Measurements from ENCODE around the gene CPNE6. TPM values are rescaled to one million over a fixed set of nuclear protein-coding genes. Genes with fewer than 3 reads are reported as not detected.
A peak's percentile ranks its signal among the peaks of the same experiment; 100 is the strongest.

CPNE6 gene
- total and polyA plus RNA-seq, 2 of the 13 experiments (the other 11 are each of a cell fraction or from before 2014, with no cell fraction given): not detected

DNA sequence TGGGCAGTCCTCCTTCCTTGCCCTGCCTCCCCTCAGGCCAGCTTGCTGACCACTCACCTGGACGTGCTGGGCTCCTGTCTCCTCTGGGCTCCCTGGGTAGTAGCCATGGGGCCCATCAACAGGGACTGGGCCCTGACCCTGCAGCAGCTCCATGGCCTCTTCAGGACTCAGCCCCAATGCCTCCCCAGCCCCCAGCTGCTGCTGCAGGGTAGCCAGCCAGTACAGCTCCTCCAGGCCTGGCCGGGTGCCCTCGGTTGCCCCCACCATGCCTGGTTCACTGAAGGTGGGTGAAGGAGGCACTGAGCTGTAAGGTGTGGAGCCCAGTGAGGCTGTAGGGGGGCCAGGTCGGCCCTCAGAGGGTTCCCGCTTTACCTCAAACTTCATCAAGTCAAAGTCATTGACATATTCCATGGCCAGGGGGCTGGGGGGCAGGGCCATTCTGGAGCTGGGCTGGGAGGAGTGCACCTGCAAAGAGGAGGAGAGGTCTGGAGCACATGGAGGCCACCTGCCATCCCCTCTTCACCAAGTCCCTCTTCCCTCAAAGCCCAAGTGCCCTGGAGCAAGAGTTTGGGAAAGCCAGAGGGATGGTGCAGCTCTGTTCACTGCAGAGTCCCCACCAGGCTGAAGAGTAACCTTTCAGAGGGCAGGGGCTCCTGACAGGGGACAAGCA is 11.2 kb downstream of the CPNE6 start:
- BruUV-seq (replicated peaks): no TSS peak
- H3K79me2 ChIP-seq (ENCODE audit: insufficient read depth, low read length): no peaks in the 10 kb centered on the region
- H3K9ac ChIP-seq (ENCODE audit: insufficient read depth, low read depth, low read length): no peak overlapping the region
- no peaks in the 10 kb centered on the region for H3K9me3 ChIP-seq (ENCODE audit: low read length)
- H3K4me3 ChIP-seq (replicated peaks in 1 of 3; ENCODE audit: insufficient read depth in 1 of 3, low read depth in 2 of 3, low read length in 3 of 3): no peak overlapping the region
- FAIRE-seq: no peak
- no peak overlapping the region for H3K4me2 ChIP-seq (ENCODE audit: low read depth, low read length)
- H3K36me3 ChIP-seq (replicated peaks in 1 of 2; ENCODE audit: control insufficient read depth in 1 of 2, insufficient read depth in 2 of 2, low read length in 2 of 2): no peaks in the 10 kb centered on the region
- WGBS (ENCODE audit: low lambda C conversion rate): 67% methylated on average over 5 of the region's 5 CpGs
- in situ Hi-C loops (cut with HindIII; ENCODE audit: extremely low pct_ligation_motif_present, low pct_unique_long_range_greater_than_20kb) (no loop called here), intact Hi-C loops (cut with micrococcal nuclease; ENCODE audit: unreplicated experiment) (no loop called here)
- H2AFZ ChIP-seq (ENCODE audit: low read length): no peak overlapping the region
- no peak overlapping the region for H3K27ac ChIP-seq (ENCODE audit: extremely low read length, insufficient read depth, low read length)
- H3K27me3 ChIP-seq (ENCODE audit: control insufficient read depth in 1 of 2, insufficient read depth in 2 of 2, low read length in 2 of 2): peaks cover 19 to 79% of the 10 kb centered on the region in 2 experiments
- no peak for DNase-seq (ENCODE audit: low spot score)
- no peaks in the 10 kb centered on the region for H4K20me1 ChIP-seq (ENCODE audit: insufficient read depth, low read length)
- ATAC-seq: peak; percentile 4; the same call in 2 of the 3 replicates
- ChIA-PET POLR2A (interaction anchor here (1.0 to 4.9 kb wide), 13 partner anchors 8 to 189 kb away, joined by 3 to 131 read pairs (median 11); partner anchors contain the start of genes CARMIL3, CHMP4A, DCAF11 and NRL), CTCF (ENCODE audit: low intra/inter-chr PET ratio, low total read pairs) (interaction anchor here (1.3 kb wide), 1 partner anchor 8 kb away, joined by 3 read pairs; no protein-coding TSS in a partner anchor)
- peaks cover 26% of the 10 kb centered on the region for H3K4me1 ChIP-seq (ENCODE audit: insufficient read depth, low read length)
- TF ChIP-seq, protein P1, sequence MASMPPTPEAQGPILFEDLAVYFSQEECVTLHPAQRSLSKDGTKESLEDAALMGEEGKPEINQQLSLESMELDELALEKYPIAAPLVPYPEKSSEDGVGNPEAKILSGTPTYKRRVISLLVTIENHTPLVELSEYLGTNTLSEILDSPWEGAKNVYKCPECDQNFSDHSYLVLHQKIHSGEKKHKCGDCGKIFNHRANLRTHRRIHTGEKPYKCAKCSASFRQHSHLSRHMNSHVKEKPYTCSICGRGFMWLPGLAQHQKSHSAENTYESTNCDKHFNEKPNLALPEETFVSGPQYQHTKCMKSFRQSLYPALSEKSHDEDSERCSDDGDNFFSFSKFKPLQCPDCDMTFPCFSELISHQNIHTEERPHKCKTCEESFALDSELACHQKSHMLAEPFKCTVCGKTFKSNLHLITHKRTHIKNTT (CRISPR knock-in tag; IDR thresholded peaks at IDR 0.05): no peak
- TF ChIP-seq RXRA (CRISPR knock-in tag; IDR thresholded peaks at IDR 0.05) (no peak), ZNF225 (CRISPR knock-in tag; IDR thresholded peaks at IDR 0.05) (peak; percentile 13; the same call in 1 of the 2 replicates), EED (CRISPR knock-in tag; IDR thresholded peaks at IDR 0.05) (peak; percentile 86; the same call in 1 of the 2 replicates), NR2F6 (IDR thresholded peaks at IDR 0.05) (no peak), NR2F6 (CRISPR knock-in tag; IDR thresholded peaks at IDR 0.05) (no peak), THYN1 (CRISPR knock-in tag; IDR thresholded peaks at IDR 0.05; ENCODE audit: borderline replicate concordance, low read depth) (no peak), NFIB (CRISPR knock-in tag; IDR thresholded peaks at IDR 0.05; ENCODE audit: borderline replicate concordance) (no peak), CEBPG (CRISPR knock-in tag; IDR thresholded peaks at IDR 0.05) (no peak), CSRNP1 (CRISPR knock-in tag; IDR thresholded peaks at IDR 0.05) (no peak), BHLHE40 (IDR thresholded peaks at IDR 0.05; ENCODE audit: low read length) (no peak), CENPT (CRISPR knock-in tag; IDR thresholded peaks at IDR 0.05; ENCODE audit: low read depth) (0 out of 2 replicates have a peak, but pooled peaks have one; percentile 50), ZNF747 (CRISPR knock-in tag; IDR thresholded peaks at IDR 0.05; ENCODE audit: borderline replicate concordance) (0 out of 2 replicates have a peak, but pooled peaks have one; percentile 5), RFXANK (CRISPR knock-in tag; IDR thresholded peaks at IDR 0.05) (no peak), ZNF7 (CRISPR knock-in tag; IDR thresholded peaks at IDR 0.05) (no peak), TAF1 (CRISPR knock-in tag; IDR thresholded peaks at IDR 0.05) (no peak), ZNF10 (CRISPR knock-in tag; IDR thresholded peaks at IDR 0.05; ENCODE audit: borderline replicate concordance, low read depth) (0 out of 2 replicates have a peak, but pooled peaks have one; percentile 32), ZSCAN5A (CRISPR knock-in tag; IDR thresholded peaks at IDR 0.05; ENCODE audit: borderline replicate concordance) (no peak), ZNF776 (CRISPR knock-in tag; IDR thresholded peaks at IDR 0.05) (0 out of 2 replicates have a peak, but pooled peaks have one; percentile 18), IRX3 (CRISPR knock-in tag; IDR thresholded peaks at IDR 0.05; ENCODE audit: borderline replicate concordance, low read depth) (no peak)
- TF ChIP-seq, protein P2, sequence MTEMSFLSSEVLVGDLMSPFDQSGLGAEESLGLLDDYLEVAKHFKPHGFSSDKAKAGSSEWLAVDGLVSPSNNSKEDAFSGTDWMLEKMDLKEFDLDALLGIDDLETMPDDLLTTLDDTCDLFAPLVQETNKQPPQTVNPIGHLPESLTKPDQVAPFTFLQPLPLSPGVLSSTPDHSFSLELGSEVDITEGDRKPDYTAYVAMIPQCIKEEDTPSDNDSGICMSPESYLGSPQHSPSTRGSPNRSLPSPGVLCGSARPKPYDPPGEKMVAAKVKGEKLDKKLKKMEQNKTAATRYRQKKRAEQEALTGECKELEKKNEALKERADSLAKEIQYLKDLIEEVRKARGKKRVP (CRISPR knock-in tag; IDR thresholded peaks at IDR 0.05): no peak

All from HepG2 (cell line).